Ovary (tissue), 3 donors: Measurements from ENCODE around the gene XRCC6.

Experiments used
- EP300 ChIP-seq: sonication (generic); formaldehyde crosslinking; IDR thresholded peaks from one replicate; pipeline ENCODE4 v1.6.1; 2017; ENCODE audit warnings: antibody characterized with exemption
- POLR2A ChIP-seq: fragments of 450-650 bp; IDR thresholded peaks from one replicate; pipeline ENCODE4 v1.6.1; 2017; ENCODE audit warnings: antibody characterized with exemption, mild to moderate bottlenecking, moderate library complexity
- TF ChIP-seq, protein P1 (sequence below), 3 donors: fragments of 450-650 bp in 2 of 3; fragments of 200-600 bp in 1 of 3; IDR thresholded peaks; one replicate each; pipeline versions ENCODE4 v1.5.1 to v1.8.0; 2016 to 2022; ENCODE audit warnings: antibody characterized with exemption in 3 of 3, mild to moderate bottlenecking in 1 of 3
- donor health status: DM: no; HTN: no; CAD: no.

GRCh38 chr22:41656556-41656955, 35.5 kb downstream of the XRCC6 start:
- TF ChIP-seq EP300 = no peak
- TF ChIP-seq POLR2A = no peak
- TF ChIP-seq, protein P1, sequence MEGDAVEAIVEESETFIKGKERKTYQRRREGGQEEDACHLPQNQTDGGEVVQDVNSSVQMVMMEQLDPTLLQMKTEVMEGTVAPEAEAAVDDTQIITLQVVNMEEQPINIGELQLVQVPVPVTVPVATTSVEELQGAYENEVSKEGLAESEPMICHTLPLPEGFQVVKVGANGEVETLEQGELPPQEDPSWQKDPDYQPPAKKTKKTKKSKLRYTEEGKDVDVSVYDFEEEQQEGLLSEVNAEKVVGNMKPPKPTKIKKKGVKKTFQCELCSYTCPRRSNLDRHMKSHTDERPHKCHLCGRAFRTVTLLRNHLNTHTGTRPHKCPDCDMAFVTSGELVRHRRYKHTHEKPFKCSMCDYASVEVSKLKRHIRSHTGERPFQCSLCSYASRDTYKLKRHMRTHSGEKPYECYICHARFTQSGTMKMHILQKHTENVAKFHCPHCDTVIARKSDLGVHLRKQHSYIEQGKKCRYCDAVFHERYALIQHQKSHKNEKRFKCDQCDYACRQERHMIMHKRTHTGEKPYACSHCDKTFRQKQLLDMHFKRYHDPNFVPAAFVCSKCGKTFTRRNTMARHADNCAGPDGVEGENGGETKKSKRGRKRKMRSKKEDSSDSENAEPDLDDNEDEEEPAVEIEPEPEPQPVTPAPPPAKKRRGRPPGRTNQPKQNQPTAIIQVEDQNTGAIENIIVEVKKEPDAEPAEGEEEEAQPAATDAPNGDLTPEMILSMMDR (IDR thresholded peaks at IDR 0.05) = no peak
